AG09309 (cell line): Measurements from ENCODE around the gene TPH2.

ENCODE experiments used
- DNase-seq: peaks from one replicate; pipeline ENCODE4 v3.0.0-alpha.2; 2010; ENCODE audit warnings: low read depth
- H3K4me3 ChIP-seq: 2 replicates; pipeline ENCODE4 v1.5.1; 2011; ENCODE audit warnings: mild to moderate bottlenecking, low read depth, low read length, moderate library complexity; ENCODE audit not compliant: control insufficient read depth
- CTCF ChIP-seq: IDR thresholded peaks from 2 replicates; pipeline ENCODE4 v1.5.1; 2011; ENCODE audit warnings: mild to moderate bottlenecking, low read depth, low read length, inconsistent platforms; ENCODE audit not compliant: insufficient read depth, control insufficient read depth; ENCODE audit errors: missing control alignments

The TPH2 gene

GRCh38 chr12:71947645-71948105 is 9.0 kb downstream of the TPH2 start:
- TF ChIP-seq CTCF: no peak
- H3K4me3 ChIP-seq: no peak overlapping the region
- DNase-seq: no peak

- no peak for DNase-seq
- TF ChIP-seq CTCF: no peak
- no peak overlapping the region for H3K4me3 ChIP-seq
Observed at GRCh38 chr12:71948390-71948789, 9.7 kb downstream of the TPH2 start.

- no peak overlapping the region for H3K4me3 ChIP-seq
- DNase-seq: no peak
- TF ChIP-seq CTCF: no peak
Observed at GRCh38 chr12:71949646-71950045, 11.0 kb downstream of the TPH2 start.

GRCh38 chr12:71950404-71950803 is 11.8 kb downstream of the TPH2 start:
- DNase-seq: no peak
- TF ChIP-seq CTCF: no peak
- H3K4me3 ChIP-seq: no peak overlapping the region

GRCh38 chr12:71950819-71951218 is 12.2 kb downstream of the TPH2 start:
- no peak for DNase-seq
- TF ChIP-seq CTCF: no peak
- no peak overlapping the region for H3K4me3 ChIP-seq

- no peak overlapping the region for H3K4me3 ChIP-seq
- no peak for TF ChIP-seq CTCF
- no peak for DNase-seq
Observed at GRCh38 chr12:71954083-71954778, 15.6 kb downstream of the TPH2 start.

GRCh38 chr12:71954861-71955260 is 16.2 kb downstream of the TPH2 start:
- TF ChIP-seq CTCF: no peak
- DNase-seq: no peak

More at GRCh38 chr12:71954861-71955260, 16.2 kb downstream of the TPH2 start:
- no peak overlapping the region for H3K4me3 ChIP-seq
